ENCODE results near the gene MCM7.
"Not testable (repeated sequence)": the region's sequence is repeated elsewhere in the genome, so short reads cannot be mapped to it uniquely, and the experiment has no call there.

Gene MCM7

DNA sequence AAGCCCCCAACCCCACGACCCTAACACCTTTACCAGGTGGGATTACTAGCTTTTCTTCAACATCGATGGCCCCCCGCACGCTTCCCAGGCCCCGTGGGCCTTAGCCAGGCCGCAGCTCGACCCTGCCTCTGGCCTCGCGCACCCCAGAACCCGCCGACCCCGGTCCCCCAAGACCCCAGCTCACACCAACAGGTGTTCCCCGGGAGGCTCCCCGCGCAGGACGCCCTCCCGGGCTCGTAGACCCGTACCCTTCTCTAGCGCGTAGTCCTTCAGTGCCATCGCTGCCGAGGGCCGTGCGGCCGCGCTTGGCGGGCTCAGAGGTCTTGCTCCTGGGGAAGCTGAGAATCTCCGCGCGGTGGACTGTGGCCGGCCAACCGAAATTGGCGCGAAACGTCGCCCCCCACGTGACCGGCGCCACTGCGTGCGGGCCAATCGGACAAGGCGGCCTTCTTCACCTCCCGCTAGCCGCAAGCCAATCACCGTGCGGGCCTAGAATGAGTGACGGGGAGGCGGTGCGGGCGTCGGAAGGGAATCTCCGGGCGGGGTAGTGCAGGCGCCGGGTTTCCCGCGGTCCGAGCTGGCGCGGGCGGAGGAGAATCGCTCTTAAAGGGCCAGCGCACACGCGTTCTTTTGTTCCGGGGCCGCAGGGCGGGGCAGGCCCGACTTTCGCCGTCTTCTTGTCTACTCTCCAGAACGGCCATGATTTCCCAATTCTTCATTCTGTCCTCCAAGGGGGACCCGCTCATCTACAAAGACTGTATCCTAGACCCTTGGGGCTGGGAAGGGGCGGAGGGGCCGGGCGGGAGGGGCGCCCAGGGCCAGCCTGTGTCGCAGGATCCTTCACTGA is at the start of gene MCM7, which contains the start of gene AP4M1:
TSS of gene MCM7 (minus strand) at position 382 of the 847 bp plus-strand sequence. CDS start at position 279, 103 bp downstream.
TSS of gene AP4M1 (plus strand) at position 628 of the 847 bp plus-strand sequence. CDS start at position 700, 72 bp downstream.
- peak; percentile 95 for DNase-seq

GRCh38 chr7:100148559-100149328 is 47.5 kb upstream of the MCM7 start, which contains the start of gene LAMTOR4:
Gene LAMTOR4 (plus strand): TSS chr7:100148918. CDS start chr7:100148973, 55 bp downstream.
- DNase-seq: peak; percentile 97

- DNase-seq: no peak
Measured at GRCh38 chr7:100148225-100148558, 47.0 kb upstream of the MCM7 start.

- DNase-seq: no peak
Measured at GRCh38 chr7:100147278-100147677, 46.1 kb upstream of the MCM7 start.

DNA sequence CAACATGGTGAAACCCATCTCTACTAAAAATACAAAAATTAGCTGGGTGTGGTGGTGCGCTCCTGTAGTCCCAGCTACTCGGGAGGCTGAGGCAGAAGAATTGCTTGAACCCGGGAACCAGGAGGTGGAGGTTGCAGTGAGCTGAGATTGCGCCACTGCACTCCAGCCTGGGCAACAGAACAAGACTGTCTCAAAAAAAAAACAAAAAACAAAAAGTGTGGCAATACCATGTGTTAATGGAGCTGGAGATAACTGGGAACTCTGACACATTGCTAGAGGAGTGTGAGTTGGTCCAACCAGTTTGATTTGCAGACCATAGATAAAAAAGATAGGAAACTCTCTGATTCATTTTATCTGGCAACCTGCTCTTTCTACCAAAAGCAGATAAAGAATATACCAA is 45.2 kb upstream of the MCM7 start:
- DNase-seq: not testable (repeated sequence)

DNA sequence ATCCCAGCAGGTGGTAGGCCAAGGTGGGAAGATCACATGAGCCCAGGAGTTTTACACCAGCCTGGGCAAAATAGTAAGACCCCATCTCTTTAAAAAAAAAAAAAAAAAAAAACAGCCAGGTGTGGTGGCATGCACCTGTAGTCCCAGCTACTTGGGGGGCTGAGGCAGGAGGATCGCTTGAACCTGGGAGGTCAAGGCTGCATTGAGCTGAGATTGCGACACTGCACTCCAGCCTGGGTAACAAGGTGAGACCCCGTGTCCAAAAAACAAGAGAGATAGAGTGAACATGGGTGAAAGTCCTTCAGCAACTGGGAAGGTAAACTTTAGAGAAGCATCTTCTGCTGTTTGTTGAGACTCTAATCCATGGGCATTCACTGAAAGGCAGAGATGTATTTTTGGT is 41.3 kb upstream of the MCM7 start:
- no peak for DNase-seq

GRCh38 chr7:100141555-100141949 is 40.4 kb upstream of the MCM7 start:
- DNase-seq: no peak

DNA sequence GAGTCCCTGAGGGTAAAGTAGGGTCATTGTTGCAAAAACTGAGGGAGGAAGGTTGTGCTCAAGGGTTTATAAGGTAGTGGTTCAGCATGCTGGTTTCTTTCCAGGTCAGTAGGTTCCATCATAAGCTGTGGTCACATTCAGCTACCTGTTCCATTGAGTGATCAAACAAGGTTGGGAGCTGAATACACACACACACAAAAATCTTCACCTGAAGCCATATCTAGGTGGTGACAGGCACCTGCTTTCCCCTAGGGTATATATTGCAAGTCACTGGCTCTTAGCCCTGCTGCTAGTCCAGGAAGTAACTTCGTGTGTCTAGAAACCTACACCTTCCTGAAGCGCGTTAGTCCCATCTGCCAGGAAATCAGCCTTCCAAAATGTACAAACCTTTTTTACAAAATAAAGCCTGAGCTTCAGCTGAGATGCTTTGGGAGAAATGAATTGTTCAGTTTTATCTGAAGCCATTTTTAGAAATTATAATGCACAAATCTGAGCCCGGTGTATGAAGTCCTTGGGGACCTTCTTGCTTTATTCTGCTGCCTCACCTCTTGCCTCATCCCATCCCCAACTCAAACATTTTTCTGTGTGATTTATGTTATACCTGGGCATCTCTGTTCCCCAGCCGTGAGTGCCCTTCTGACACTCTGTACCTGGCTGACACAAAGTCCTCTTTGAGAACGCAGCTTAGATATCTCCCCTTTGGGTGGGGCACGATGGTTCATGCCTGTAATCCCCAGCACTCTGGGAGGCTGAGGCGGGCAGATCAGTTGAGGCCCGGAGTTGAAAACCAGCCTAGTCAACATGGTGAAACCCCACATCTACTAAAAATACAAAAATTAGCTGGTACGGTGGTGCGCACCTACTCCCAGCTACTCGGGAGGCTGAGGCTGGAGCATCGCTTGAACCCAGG is 36.9 kb upstream of the MCM7 start:
- no peak for DNase-seq

DNA sequence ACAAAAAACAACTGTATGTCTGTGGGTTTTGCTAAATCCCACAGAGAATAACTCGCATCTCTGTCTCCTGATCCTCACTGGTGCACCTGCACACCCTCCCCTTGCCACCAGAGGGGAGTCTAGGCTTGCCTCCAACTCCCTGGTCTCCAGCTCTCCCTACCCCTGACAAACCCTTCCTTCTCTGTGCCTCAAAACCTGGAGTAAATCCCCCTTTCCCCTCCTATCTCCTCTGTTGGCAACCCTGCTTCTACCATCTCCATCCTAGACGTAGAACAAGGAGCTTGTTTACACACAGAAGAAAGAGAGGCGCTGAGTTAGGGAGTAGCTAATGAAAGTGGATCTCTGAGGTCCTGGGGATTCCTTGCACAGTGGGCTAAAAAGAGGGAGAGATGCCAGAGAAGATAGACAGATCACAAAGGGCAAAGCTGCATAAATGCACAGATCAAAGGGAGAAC is 31.5 kb upstream of the MCM7 start:
- DNase-seq: peak; percentile 37

DNA sequence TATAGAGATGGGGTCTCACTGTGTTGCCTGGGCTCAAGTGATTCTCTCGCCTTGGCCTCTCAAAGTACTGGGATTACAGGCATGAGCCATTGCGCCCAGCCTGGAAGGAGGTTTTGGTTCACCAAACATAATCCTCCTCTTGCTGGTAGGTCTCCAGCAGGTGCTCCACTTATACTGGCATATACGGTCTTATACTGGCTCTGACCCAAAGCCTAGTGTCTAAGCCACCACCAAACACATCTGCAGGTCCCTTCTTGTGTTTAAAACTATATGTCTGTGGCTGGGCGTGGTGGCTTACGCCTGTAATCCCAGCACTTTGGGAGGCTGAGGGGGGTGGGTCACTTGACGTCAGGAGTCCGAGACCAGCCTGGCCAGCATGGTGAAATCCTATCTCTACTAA is 30.9 kb upstream of the MCM7 start:
- DNase-seq: no peak

DNA sequence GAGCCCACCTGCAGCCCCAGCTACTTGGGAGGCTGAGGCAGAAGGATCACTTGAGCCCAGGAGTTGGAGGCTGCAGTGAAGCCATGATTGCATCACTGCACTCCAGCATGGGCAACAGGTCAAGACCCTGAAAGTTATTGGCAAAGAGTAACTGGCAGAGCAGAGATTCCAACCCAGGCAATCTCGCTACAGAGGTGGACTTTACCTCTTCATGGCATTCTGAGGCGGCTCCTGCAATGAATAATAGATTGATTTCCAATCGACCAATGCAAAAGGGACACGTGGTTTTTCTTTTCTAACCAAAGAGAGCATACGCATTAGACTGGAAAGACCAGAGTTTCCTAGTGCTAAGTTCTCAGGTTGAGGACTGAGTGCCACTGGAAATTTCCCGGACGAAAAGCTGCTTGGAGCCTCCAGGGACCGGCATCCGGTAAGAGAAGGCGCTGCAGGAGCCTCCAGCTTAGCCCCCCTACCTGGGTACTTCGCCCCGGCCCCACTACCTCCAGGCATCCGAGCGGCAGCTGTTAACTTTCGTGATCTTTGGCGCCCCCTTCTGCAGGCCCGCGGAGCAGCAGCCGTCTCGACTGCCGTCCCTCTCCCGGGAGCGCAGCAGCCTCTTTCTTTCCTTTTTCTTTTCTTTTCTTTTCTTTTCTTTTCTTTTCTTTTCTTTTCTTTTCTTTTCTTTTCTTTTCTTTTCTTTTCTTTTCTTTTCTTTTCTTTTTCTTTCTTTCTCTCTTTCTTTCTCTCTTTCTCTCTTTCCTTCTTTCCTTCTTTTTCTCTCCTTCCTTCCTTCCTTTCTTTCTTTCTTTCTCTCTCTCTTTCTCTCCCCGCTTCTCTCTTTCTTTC is 29.6 kb upstream of the MCM7 start:
- peak; percentile 54 for DNase-seq

DNA sequence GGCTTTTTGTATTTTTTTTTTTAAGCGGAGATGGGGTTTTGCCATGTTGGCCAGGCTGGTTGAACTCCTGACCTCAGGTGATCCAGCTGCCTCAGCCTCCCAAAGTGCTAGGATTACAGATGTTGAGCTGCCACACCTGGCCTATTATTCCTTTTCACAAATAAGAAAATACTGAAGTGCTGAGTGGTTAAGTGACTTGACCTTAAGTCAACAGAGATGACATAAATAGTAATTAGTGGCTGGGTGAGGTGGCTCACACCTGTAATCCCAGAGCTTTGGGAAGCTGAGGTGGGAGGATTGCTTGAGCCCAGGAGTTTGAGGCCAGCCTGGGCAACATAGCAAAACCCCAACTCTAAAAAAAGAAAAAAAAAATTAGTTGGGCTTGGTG is 29.0 kb upstream of the MCM7 start:
- DNase-seq: not testable (repeated sequence)

DNA sequence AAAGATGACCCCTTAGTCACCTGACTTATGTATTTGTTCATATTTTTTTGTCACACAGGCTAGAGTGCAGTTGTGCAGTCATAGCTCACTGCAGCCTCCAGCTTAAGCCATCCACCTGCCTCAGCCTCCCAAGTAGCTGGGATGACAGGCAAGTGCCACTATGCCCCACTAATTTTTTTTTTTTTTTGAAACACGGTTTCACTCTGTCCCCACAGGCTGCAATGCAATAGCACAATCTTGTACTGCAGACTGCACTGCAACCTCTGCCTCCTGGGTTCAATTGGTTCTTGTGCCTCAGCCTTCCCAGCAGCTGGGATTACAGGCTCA is 27.4 kb upstream of the MCM7 start:
- DNase-seq: no peak

DNA sequence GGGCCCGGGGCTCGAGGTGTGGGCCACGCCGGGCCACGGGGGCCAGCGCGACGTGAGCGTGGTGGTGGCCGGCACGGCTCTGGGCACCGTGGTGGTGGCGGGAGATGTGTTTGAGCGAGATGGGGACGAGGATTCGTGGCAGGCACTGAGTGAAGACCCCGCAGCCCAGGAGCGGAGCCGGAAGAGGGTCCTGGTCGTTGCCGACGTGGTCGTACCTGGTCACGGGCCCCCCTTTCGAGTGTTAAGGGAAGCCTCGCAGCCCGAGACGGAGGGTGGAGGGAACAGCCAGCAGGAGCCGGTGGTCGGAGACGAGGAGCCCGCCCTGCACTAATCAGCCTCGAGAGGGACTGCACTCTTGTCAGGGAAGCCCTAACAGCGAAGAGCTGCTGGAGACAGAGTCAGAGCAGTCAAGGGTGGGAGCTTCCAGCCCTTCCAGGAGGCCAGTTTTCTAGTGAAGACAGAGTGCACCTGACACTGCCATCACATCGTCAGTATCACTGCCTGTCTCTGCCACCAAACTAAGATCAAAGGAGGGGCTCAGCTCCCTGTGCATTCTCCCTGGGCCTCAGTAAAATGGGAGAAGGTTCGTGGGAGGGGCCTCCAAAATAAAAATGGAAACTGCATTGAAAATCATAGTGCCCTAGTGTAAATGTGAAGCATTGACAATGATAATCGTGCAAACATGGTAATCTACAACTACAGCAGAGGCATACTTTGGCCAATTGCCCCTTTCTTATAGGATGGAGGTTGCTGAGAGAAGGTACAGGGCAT is 26.9 kb upstream of the MCM7 start:
- DNase-seq: peak; percentile 31

DNA sequence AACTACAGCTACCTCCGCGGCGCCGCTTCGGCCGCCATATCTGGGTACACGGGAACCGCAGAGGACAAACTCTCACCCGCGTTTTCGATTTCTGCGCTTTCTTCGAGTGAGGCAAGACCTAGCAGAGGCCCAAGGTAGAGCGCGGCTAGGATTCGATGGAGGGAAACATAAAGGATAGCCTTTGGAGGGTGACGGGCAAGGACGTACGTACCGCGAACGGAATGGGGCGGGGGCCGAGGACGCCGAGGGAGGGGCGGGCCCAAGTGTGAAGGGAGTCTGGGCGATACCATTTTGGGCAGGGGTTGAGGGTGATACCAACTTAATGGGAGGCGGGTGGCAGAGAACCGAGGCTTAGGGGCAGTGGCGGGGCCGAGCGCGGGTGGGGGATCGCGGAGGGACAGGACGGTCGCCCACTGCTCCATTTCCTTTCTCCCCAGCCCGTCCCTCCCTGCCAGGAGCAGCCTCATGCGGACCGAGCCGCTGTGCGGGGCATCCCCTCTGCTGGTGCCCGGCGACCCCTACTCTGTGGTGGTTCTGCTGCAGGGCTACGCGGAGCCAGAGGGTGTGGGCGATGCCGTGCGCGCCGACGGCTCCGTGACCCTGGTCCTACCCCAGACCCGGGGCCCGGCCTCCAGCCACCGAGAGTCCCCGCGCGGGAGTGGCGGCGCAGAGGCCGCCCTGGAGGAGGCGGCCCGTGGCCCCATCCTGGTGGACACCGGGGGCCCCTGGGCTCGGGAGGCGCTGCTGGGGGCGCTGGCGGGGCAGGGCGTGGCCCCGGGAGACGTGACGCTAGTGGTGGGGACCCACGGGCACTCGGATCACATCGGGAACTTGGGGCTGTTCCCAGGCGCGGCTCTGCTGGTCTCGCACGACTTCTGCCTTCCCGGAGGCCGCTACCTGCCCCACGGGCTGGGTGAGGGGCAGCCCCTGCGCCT is 26.0 kb upstream of the MCM7 start, which contains the start of gene MBLAC1:
TSS of gene MBLAC1 (plus strand) at position 37 of the 935 bp plus-strand sequence. CDS start at position 466, 429 bp downstream.
- DNase-seq: peak; percentile 79

GRCh38 chr7:100126239-100126930 is 25.2 kb upstream of the MCM7 start:
- DNase-seq: no peak

GRCh38 chr7:100124301-100125230 is 23.4 kb upstream of the MCM7 start:
- no peak for DNase-seq

- no peak for DNase-seq
Measured at GRCh38 chr7:100122568-100122967, 21.4 kb upstream of the MCM7 start.
